Spinal cord (tissue), 10 donors: ENCODE results near the gene ANO4. TPM values are rescaled to one million over a fixed set of nuclear protein-coding genes. Genes with fewer than 3 reads are reported as not detected.
"Not testable (repeated sequence)": the region's sequence is repeated elsewhere in the genome, so short reads cannot be mapped to it uniquely, and the experiment has no call there.

Experiments used
- DNase-seq, 6 donors: peaks; one replicate each; pipeline versions ENCODE4 v3.0.0 to v3.0.0-alpha.2; 2013 to 2015; ENCODE audit warnings: low spot score in 6 of 6, low read depth in 4 of 6
- H3K27ac ChIP-seq: one replicate; pipeline ENCODE4 v1.5.1; 2013; ENCODE audit warnings: low read depth, low read length, control low read depth
- H3K27me3 ChIP-seq: one replicate; pipeline ENCODE4 v1.6.1; 2013; ENCODE audit warnings: low read length; ENCODE audit not compliant: control insufficient read depth, insufficient read depth
- H3K36me3 ChIP-seq: one replicate; pipeline ENCODE4 v1.6.1; 2013; ENCODE audit warnings: low read length; ENCODE audit not compliant: control insufficient read depth, insufficient read depth
- H3K4me1 ChIP-seq: one replicate; pipeline ENCODE4 v1.6.1; 2013; ENCODE audit warnings: low read length; ENCODE audit not compliant: control insufficient read depth, insufficient read depth
- H3K4me3 ChIP-seq: one replicate; pipeline ENCODE4 v1.5.1; 2013; ENCODE audit warnings: low read depth, low read length, control low read depth
- H3K9me3 ChIP-seq: one replicate; pipeline ENCODE4 v1.6.1; 2013; ENCODE audit warnings: low read length; ENCODE audit not compliant: control insufficient read depth, insufficient read depth
- WGBS: methylation state at CpG from one replicate; pipeline ENCODE4 v1.1.5; 2013; ENCODE audit warnings: missing lambda C conversion rate; ENCODE audit not compliant: insufficient coverage; 5-methylcytosine and 5-hydroxymethylcytosine counted together
- polyA plus RNA-seq, 2 donors: library from polyadenylated mRNA; unstranded; fragments of 120-200 nt; gene quantifications; one replicate each; pipeline ENCODE4 v1.2.1, GENCODE V29; 2013; ENCODE audit not compliant: insufficient read length in 2 of 2
- total RNA-seq, 2 donors: library from RNA; depleted of rRNA in 1 of 2; stranded (reverse); fragments of 120-200 nt in 1 of 2; fragments of >200 nt in 1 of 2; gene quantifications; one replicate each; pipeline versions ENCODE4 v1.2.3 to v1.2.4, GENCODE V29; 2013 to 2014
- donor health status: healthy.

Gene ANO4
- total and polyA plus RNA-seq, 4 donors = 14.5 to 47.1 (median 22.7) TPM

- no peak for DNase-seq
- Histone ChIP-seq H3K27ac (no peak overlapping the region), H3K27me3 (no peaks in the 10 kb centered on the region), H3K4me1 (no peaks in the 10 kb centered on the region), H3K9me3 (peaks cover 2% of the 10 kb centered on the region), H3K4me3 (no peak overlapping the region), H3K36me3 (no peaks in the 10 kb centered on the region)
- 91% methylated on average over 2 of the region's 5 CpGs for WGBS
These were observed 313.6 kb downstream of the ANO4 start for GRCh38 chr12:101108130-101108529.

DNA sequence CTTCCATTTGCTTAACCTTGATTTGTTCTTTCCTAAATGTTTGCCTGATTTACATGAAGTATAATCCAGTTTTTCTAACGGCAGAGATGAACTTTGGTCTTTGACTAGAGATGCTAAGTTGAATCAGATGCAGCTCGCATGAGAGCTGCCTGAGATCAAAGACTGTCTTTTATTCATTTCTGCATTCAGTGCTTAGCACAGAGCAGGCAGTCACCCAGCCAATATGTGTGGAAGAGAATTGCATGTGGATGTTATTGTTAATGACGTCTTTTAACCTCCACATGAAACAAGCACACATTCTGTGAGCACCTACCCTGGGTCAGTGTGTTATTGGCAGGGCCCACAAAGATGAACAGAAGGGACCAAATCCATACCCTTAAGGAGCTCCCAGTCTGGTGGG, 316.3 kb downstream of the ANO4 start:
- Histone ChIP-seq H3K27ac (no peak overlapping the region), H3K4me1 (no peaks in the 10 kb centered on the region), H3K27me3 (no peaks in the 10 kb centered on the region), H3K4me3 (no peak overlapping the region), H3K9me3 (no peaks in the 10 kb centered on the region), H3K36me3 (no peaks in the 10 kb centered on the region)
- DNase-seq = no peak
- WGBS = 60% methylated on average over 2 of the region's 3 CpGs

- Histone ChIP-seq H3K4me3 (no peak overlapping the region), H3K36me3 (no peaks in the 10 kb centered on the region), H3K27me3 (no peaks in the 10 kb centered on the region), H3K4me1 (no peaks in the 10 kb centered on the region), H3K27ac (no peak overlapping the region), H3K9me3 (no peaks in the 10 kb centered on the region)
- WGBS = no CpG with 5 or more reads among the region's 2 CpGs
- DNase-seq = no peak
These were observed 316.9 kb downstream of the ANO4 start for GRCh38 chr12:101111441-101111840.

GRCh38 chr12:101115326-101115725, 320.8 kb downstream of the ANO4 start:
- WGBS = no CpG with 5 or more reads among the region's 2 CpGs
- Histone ChIP-seq H3K4me1 (no peaks in the 10 kb centered on the region), H3K36me3 (no peaks in the 10 kb centered on the region), H3K27me3 (no peaks in the 10 kb centered on the region), H3K9me3 (no peaks in the 10 kb centered on the region), H3K4me3 (no peak overlapping the region), H3K27ac (no peak overlapping the region)
- DNase-seq = no peak

GRCh38 chr12:101116911-101117310, 322.3 kb downstream of the ANO4 start:
- Histone ChIP-seq H3K27me3 (no peaks in the 10 kb centered on the region), H3K36me3 (no peaks in the 10 kb centered on the region), H3K27ac (no peak overlapping the region), H3K9me3 (no peaks in the 10 kb centered on the region), H3K4me3 (no peak overlapping the region), H3K4me1 (no peaks in the 10 kb centered on the region)
- 88% methylated on average over 3 of the region's 4 CpGs for WGBS
- no peak for DNase-seq

- Histone ChIP-seq H3K36me3 (no peaks in the 10 kb centered on the region), H3K9me3 (no peaks in the 10 kb centered on the region), H3K27ac (no peak overlapping the region), H3K4me3 (no peak overlapping the region), H3K4me1 (no peaks in the 10 kb centered on the region), H3K27me3 (no peaks in the 10 kb centered on the region)
- DNase-seq = no peak
- no CpG with 5 or more reads among the region's 2 CpGs for WGBS
These were observed 323.3 kb downstream of the ANO4 start for GRCh38 chr12:101117842-101118241.

DNA sequence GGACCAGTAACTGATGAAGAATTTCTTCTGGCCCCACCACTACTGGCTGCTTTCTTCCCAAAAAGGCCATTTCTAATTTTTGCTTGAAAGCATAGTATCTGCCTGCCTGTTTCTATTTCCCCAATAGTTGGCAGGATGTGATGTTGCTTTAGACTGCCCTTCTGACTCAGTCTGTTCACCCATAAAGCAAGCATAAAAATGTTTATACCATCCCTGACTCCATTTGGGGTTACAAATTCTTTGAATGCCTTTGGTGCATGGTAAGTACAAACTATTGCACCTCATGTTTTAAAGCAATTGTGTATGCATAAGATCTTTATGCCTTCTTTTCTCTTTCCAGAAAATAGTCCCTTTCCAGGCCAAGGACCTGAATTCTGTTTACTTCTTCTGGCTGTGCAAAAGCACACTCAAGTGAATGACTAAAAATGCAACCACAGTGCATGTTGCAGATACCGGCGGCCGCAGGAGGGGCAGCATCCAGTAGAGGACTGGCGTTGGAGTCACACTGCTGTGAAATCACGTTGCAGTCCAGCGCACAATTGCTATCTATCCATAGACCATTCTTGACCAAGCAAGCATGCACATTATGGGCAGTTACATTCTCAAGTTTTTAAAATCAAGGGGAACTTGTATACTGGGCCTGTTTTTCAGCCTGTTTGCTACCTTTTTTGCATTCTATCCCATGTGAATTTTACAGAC, 333.1 kb downstream of the ANO4 start:
- WGBS = 94% methylated on average over 6 of the region's 6 CpGs
- Histone ChIP-seq H3K27me3 (no peaks in the 10 kb centered on the region), H3K9me3 (no peaks in the 10 kb centered on the region), H3K27ac (no peak overlapping the region), H3K4me1 (no peaks in the 10 kb centered on the region), H3K36me3 (no peaks in the 10 kb centered on the region), H3K4me3 (no peak overlapping the region)
- no peak for DNase-seq

GRCh38 chr12:101145777-101146431, 351.3 kb downstream of the ANO4 start:
- not testable (repeated sequence) for H3K27me3 ChIP-seq

GRCh38 chr12:101165319-101165718, 370.7 kb downstream of the ANO4 start:
- DNase-seq = no peak
- 100% methylated on average over 1 of the region's 4 CpGs for WGBS
- no peak overlapping the region for H3K27ac ChIP-seq
- no peaks in the 10 kb centered on the region for H3K9me3 ChIP-seq
- no peak overlapping the region for H3K4me3 ChIP-seq
- no peaks in the 10 kb centered on the region for H3K4me1 ChIP-seq
- no peaks in the 10 kb centered on the region for H3K36me3 ChIP-seq
- no peaks in the 10 kb centered on the region for H3K27me3 ChIP-seq

More at GRCh38 chr12:101145777-101146431, 351.3 kb downstream of the ANO4 start:
- H3K36me3 ChIP-seq, DNase-seq, H3K4me1 ChIP-seq, H3K9me3 ChIP-seq, H3K27ac ChIP-seq, H3K4me3 ChIP-seq: not testable (repeated sequence)
- 96% methylated on average over 30 of the region's 35 CpGs for WGBS

DNA sequence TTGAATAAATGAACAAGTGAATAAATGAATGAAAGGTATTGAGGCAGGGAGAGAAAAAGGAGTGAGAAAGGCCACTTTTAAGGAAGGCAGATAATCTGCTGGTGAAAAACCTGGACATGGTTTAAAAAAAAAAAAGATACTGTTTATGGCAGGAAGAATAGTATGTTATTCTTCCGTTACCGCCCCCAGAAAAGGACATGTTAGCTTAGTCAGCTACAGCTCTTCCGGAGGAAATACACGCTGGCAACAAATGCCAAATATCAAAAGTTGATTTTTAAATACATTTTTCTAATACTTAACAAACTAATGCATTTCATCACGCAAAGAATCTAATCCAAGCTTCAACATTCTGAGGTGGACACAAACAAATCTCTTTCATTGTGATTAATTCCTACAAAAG, 372.3 kb downstream of the ANO4 start:
- Histone ChIP-seq H3K27ac (no peak overlapping the region), H3K36me3 (no peaks in the 10 kb centered on the region), H3K9me3 (no peaks in the 10 kb centered on the region), H3K4me1 (no peaks in the 10 kb centered on the region), H3K27me3 (no peaks in the 10 kb centered on the region), H3K4me3 (no peak overlapping the region)
- no peak for DNase-seq
- WGBS = no CpG with 5 or more reads among the region's 5 CpGs
